ENCODE data around the gene FOXA3.
A peak's percentile ranks its signal among the peaks of the same experiment; 100 is the strongest.

The FOXA3 gene

GRCh38 chr19:45917421-45918091 is 53.4 kb downstream of the FOXA3 start:
- no peak for TF ChIP-seq MYC (IDR thresholded peaks at IDR 0.05; ENCODE audit: low read depth, low read length)
- DNase-seq (ENCODE audit: low read depth) = no peak
- no peak overlapping the region for H3K4me3 ChIP-seq (ENCODE audit: low read depth, low read length)

- TF ChIP-seq MYC (IDR thresholded peaks at IDR 0.05; ENCODE audit: low read depth, low read length) = no peak
- TF ChIP-seq POLR2A (IDR thresholded peaks at IDR 0.05; ENCODE audit: extremely low read depth, insufficient read length) = no peak
- TF ChIP-seq CTCF (IDR thresholded peaks at IDR 0.05; ENCODE audit: low read depth, low read length) = no peak
- TF ChIP-seq MAX (IDR thresholded peaks at IDR 0.05; ENCODE audit: low read depth, low read length) = no peak
- DNase-seq (ENCODE audit: low read depth) = no peak
- no peak overlapping the region for H3K4me3 ChIP-seq (ENCODE audit: low read depth, low read length)
Measured at GRCh38 chr19:45918721-45919120, 54.6 kb downstream of the FOXA3 start.

GRCh38 chr19:45919678-45920077 is 55.6 kb downstream of the FOXA3 start:
- DNase-seq (ENCODE audit: low read depth) = no peak
- TF ChIP-seq MAX (IDR thresholded peaks at IDR 0.05; ENCODE audit: low read depth, low read length) = no peak
- TF ChIP-seq MYC (IDR thresholded peaks at IDR 0.05; ENCODE audit: low read depth, low read length) = no peak
- no peak for TF ChIP-seq POLR2A (IDR thresholded peaks at IDR 0.05; ENCODE audit: extremely low read depth, insufficient read length)
- no peak for TF ChIP-seq CTCF (IDR thresholded peaks at IDR 0.05; ENCODE audit: low read depth, low read length)
- H3K4me3 ChIP-seq (ENCODE audit: low read depth, low read length) = no peak overlapping the region

GRCh38 chr19:45920458-45920857 is 56.3 kb downstream of the FOXA3 start:
- peak; percentile 41 for DNase-seq (ENCODE audit: low read depth)
- TF ChIP-seq CTCF (IDR thresholded peaks at IDR 0.05; ENCODE audit: low read depth, low read length) (no peak), MAX (IDR thresholded peaks at IDR 0.05; ENCODE audit: low read depth, low read length) (no peak)
- H3K4me3 ChIP-seq (ENCODE audit: low read depth, low read length) = no peak overlapping the region

GRCh38 chr19:45922281-45922680 is 58.2 kb downstream of the FOXA3 start:
- TF ChIP-seq POLR2A (IDR thresholded peaks at IDR 0.05; ENCODE audit: extremely low read depth, insufficient read length) (no peak), CTCF (IDR thresholded peaks at IDR 0.05; ENCODE audit: low read depth, low read length) (peak; percentile 62)
- no peak overlapping the region for H3K4me3 ChIP-seq (ENCODE audit: low read depth, low read length)
- peak; percentile 60 for DNase-seq (ENCODE audit: low read depth)
